CD1c-positive myeloid dendritic cell (primary cell): Measurements from ENCODE around the gene RBMX2.

Experiments
- DNase-seq: peaks from one replicate; pipeline ENCODE4 v3.0.0-alpha.2; 2016; ENCODE audit errors: extremely low spot score

RBMX2 gene

DNA sequence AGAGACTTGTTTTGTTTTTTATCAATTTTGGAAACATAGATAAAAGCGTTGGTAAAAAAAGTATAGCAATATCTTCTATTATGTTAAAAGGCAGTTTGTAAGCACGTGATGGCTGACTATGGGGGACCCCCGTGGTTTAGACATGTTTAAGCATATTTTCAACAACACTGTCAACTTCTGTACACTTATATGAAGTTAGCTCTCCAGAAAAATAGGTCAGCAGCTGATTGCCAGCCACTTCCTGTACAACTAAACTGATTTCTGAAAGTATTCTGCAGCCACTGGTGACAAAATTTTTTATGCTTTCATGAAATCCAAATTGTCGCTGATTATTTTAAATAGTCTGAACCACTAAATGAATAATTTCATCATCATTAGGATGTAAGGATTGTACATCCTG lies 45.2 kb downstream of the RBMX2 start:
- no peak for DNase-seq
